GM19438 (cell line): ENCODE results near the gene GNG12.
"Not testable (repeated sequence)": the region's sequence is repeated elsewhere in the genome, so short reads cannot be mapped to it uniquely, and the experiment has no call there.

ENCODE experiments used
- ATAC-seq: cut with Tn5 transposase; IDR thresholded peaks from one replicate; pipeline ENCODE4 v1.9.1; 2021; ENCODE audit warnings: low read depth; ENCODE audit not compliant: unreplicated experiment

Gene GNG12

DNA sequence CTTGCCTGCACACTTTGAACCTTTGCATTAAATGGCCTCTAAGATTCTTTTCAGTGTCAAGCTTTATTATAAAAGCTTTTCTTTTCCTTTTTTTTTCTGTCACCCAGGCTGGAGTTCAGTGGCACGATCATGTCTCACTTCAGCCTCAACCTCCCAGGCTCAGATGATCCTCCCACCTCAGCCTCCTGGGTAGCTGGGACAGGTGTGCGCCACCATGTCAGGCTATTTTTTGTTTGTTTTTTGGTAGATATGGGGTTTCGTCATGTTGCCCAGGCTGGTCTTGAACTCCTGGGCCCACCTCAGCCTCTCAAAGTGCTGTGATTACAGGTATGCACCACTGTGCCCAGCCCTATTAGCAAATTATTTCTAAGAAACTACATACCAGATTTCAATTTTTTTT is 95.4 kb downstream of the GNG12 start:
- no peak for ATAC-seq

DNA sequence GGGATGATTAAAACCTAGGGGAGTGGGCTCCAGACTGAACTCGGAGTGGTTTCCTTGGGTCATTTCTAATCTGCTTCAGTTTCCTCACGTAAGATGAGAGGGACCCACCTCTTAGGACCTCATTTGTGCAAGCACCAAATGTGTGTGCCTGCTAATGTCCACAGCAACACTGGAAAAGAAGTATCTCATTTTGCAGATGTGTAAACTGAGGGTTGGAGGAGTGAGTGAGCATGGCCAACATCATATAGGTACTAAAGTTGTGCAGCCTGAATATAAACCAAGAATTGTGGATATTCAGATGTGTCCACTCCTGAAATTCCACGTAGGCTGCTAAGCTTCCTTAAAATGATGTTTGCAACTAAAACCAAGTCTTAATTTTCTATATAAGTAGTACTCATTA is 96.5 kb downstream of the GNG12 start:
- no peak for ATAC-seq

DNA sequence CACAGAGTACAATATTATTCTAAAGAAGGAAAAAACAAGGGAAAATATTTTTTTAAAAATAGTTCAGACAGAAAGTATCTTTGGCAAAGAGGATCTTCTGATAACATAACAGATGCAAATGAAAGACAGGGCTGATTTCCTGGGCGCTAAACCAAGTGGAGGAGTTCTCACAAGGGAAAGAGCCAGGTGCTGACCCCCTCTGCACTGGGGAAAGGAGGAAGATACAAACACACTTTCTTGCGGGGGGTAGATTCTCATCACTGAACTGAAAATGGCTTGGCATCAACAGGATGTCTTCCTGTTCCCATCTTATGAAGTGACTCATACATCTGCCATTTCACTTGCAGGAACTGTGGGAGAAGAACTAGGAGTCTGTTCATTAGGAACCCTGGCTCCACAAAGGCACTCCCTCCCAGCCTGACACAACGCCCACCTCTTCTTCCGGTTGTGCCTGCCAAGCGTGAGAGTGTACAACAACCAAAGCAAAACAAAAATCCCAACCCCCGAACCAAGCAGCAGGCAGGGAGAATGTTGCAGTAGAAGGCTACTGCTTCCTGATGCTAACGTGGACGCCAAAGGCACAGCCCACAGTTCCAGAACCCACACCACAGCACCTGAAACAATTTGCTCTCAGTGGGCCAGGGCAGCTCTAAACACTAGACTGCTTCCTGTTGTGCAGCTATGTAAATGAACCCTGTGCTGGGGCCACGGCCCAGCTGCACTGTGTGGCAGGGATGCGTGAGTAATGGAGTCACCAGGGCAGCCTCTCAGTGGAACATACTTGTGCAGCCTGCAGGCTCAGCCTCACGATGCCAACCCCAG is 97.2 kb downstream of the GNG12 start:
- ATAC-seq, result peak; percentile 96

- ATAC-seq, result no peak
These were observed 98.1 kb downstream of the GNG12 start for GRCh38 chr1:67735206-67735605.

DNA sequence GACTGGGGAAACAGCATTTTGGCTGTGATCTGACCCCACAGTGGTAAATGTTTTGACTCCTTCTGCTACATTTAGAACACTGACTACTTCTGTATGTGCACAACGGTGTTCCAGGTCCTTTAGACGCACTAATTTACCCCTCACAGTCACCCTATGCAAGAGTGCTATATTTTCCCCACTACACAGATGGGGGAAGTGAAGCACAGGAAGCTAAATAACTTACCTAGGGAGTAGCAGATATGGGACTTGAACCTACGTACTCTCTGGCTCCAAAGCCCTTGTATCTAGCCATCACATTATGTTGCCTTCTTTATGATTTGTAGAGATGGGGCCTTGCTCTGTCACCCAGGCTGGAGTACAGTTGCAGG is 99.0 kb downstream of the GNG12 start:
- no peak for ATAC-seq

DNA sequence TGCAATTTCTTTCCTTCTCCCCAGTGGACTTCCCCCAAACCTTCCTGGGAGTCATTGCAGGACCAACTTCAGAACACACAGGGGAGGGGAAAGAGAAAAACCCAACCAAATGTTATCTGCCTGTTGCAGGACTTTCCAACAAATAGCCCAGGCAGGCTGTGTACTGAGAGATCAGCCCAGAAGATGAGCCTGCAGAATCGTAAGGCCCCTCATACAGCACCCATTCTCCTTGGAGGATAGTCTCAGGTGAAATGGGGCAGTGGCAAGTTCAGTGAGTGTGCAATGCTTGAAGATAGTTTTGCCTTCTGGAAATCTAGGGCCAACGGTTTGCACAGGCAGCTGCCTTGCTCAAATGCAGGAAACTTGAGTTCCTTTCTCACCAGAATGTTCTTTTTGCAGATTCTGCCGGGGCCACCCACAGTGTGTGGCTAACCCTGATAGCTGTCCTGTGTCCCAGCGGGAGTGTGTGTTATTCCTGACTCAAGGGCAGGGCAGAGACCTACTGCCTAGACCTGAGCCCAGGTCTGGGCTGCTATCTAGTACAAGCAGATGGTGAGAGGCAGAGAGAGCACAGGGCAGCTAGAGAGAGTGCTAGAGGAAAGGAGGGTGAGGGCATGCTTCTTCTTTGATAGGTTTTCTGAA is 99.5 kb downstream of the GNG12 start:
- no peak for ATAC-seq

- no peak for ATAC-seq
These were observed 100.5 kb downstream of the GNG12 start for GRCh38 chr1:67732750-67733151.

DNA sequence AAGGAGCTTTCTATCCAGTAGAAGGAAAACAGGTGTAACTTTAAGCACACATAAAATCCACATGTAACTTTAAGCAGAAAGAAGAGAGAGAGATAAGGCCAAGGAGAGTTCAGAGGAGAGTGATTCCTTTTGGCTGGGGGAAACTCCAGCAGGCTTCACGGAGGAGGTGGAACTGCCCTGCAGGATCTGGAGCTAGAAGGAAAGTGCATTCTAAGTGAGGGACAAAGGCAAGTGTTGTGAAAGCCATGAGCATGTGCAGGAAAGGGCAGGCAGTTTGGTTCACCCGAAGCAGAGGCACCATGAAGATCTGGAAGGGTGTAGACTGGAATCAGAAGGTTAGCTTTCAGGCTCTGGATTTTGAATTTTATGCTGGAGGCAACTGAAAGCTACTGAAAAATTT is 101.9 kb downstream of the GNG12 start:
- ATAC-seq, result no peak

DNA sequence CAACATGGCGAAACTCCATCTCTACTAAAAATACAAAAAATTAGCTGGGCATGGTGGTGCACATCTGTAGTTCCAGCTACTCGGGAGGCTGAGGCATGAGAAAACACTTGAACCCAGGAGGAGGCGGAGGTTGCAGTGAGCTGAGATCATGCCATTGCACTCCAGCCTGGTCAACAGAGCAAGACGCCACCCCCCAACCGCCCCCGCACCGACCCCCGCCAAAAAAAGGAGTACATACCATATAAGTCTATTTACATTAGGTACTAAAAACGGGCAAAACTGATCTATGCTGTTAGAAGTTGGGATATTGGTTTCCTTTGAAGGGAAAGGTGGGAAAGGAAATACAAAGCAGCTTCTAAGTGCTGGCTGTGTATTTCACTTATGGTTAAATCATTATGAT is 103.0 kb downstream of the GNG12 start:
- ATAC-seq, result not testable (repeated sequence)

GRCh38 chr1:67729872-67730271 is 103.4 kb downstream of the GNG12 start:
- no peak for ATAC-seq

DNA sequence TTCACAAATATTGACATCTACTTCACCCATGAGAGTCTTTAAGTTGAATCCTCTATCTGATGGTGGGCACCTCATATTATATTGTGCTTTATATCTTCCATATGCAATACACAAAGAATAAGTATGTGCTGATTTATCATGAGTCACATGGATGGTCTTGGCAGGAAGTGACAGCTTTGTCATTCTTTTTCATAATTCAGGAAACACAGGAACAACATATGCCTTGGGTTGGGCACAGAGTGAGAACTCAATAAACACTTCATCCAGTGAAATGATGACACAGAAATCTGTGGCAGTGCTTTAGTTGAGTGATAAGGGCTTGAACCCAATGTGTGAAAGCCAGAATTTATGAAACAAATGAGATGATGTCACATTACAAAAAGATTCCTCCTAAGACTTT is 107.0 kb downstream of the GNG12 start:
- ATAC-seq, result no peak

- no peak for ATAC-seq
These were observed 108.2 kb downstream of the GNG12 start for GRCh38 chr1:67724928-67725560.

- no peak for ATAC-seq
These were observed 109.6 kb downstream of the GNG12 start for GRCh38 chr1:67723620-67724019.

DNA sequence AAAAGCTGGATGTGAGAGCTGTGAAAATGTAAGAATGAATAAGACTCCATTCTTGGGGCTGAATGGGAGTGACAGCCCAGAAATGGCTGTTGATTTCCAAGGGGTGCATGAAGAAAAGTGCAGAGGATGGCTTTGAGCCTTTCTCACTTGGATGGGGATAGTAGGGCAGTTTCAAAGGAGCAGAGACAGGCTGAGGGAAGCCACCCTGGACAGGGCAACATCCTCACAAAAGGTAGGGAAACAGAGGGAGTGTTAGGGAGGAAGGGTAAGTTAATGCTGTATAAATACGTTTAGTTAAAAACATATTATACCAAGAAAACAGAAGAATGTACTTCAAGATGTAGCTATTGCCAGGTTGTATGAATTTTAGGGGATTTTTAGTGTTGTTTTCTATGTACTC is 110.1 kb downstream of the GNG12 start:
- no peak for ATAC-seq

DNA sequence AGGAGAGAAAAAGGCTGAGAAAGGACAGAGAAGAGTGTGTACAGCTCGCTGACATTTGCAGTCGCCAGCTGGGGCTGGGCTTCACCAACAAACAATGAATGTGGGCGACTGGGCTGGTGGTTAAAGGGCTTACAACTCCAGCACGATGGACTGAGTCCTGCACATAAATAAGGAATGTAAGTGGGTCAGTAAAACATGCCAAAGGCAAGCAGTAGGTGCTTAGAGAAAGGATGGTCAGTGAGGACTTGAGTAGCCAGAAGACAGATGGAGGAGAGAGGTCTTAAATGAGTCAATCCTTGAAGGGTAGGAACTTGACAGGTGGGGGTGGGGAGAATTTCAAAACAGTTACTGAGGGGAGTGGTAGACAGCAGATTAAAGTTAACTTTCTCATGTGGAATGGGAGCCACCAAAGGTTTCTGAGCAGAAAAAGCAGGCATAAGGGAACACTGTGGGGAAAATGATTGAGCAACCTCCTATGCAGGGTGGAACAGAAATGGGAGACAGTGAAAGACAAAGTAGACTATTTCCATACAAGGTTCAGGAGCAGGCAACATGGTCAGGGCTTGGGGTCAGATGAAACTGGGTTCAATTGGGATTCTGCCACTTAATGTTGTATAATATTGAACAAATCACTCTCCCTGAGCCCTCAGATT is 110.8 kb downstream of the GNG12 start:
- no peak for ATAC-seq

GRCh38 chr1:67721650-67722291 is 111.5 kb downstream of the GNG12 start:
- ATAC-seq, result no peak

GRCh38 chr1:67721112-67721511 is 112.2 kb downstream of the GNG12 start:
- no peak for ATAC-seq

DNA sequence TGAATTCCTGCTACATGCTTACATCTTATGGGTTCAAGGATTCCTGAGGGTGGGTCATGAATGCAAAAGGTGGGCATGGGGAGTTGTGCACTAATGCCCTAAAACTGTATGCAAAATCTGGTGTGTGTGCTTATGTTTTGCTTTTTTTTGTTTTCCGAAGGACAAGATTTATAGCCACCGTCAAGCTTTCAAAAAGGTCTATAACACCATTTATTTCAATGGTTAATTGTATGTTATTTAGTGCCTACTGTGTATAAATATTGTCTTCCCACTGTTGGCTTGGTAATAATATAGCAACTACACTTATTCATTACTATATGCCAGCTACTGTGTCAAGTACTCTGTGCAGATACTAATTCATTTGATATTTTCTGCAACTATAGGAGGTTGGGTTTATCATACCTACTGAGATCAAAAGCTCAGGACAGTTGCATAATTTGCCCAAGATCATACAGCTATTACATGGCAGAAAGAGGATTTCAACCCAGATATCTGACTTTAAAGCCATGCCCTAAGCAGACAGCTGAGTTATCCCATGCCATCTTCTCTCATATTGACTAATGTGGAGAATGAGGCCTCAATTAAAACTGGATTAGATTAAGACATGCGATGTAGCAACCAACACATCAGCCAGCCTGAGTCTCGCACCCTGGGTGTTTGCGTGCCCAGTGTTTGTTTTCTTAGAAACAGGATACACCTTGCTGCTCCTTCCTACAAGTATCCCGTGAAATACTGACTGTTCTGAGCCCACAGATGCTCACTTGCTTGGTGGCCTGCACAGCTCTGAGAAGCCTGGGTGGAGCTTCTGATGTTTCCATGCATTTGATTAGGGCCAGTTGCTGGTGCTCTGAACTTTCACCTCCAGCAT is 113.7 kb downstream of the GNG12 start:
- ATAC-seq, result no peak

DNA sequence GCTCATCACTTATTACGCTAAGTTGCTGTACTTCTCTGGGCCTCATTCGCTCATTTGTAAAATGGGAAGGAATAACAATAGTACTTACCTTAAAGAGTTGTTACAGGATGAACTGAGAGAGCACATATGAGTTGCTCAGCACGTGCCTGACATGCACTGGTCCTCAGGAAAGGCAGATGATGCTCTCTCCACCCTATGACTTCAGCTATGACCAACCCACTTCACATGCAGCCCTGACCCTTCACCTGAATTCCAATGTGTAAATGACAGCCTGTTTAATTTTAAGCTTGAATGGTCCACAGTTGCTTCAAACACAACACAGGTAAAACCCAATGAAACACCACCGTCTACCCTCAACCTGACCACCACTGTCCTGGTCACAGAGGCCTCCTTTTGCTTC is 115.4 kb downstream of the GNG12 start:
- no peak for ATAC-seq

DNA sequence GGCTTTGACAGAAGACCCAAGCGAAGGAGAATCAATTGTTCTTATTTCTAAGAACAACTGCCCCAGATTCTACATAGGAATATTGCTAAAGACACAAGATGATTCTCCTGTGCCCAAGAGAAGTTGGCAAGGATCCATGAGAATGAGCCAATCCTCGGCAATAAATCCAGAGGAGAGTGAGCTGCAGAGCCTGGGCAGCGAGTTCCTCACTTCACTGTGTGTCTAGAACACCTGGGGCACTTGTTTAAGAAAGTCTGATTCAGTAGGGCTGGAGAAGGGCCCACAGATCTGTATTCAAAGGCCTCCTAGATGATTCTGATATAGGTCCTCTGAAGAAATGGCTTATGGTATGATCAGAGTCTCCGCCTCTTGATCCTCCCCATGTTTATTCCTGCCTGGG is 116.5 kb downstream of the GNG12 start:
- ATAC-seq, result no peak
